Lower lobe of right lung (tissue), 2 donors: ENCODE measurements around the gene MYADML2. TPM values are rescaled to one million over a fixed set of nuclear protein-coding genes. Genes with fewer than 3 reads are reported as not detected.

Source experiments
- ATAC-seq, 2 donors: fragments of 200-7000 bp; cut with Tn5 transposase; one replicate each; pipeline ENCODE4 v1.9.1; 2020 to 2022; ENCODE audit warnings: mild to moderate bottlenecking in 2 of 2, moderate library complexity in 2 of 2
- DNase-seq: peaks from one replicate; pipeline ENCODE4 v3.0.0-alpha.2; 2020
- H3K27ac ChIP-seq: fragments of 200-600 bp; one replicate; pipeline ENCODE4 v1.8.0; 2022
- H3K27me3 ChIP-seq: fragments of 200-600 bp; one replicate; pipeline ENCODE4 v1.8.0; 2022; ENCODE audit warnings: low read depth
- H3K36me3 ChIP-seq: fragments of 200-600 bp; one replicate; pipeline ENCODE4 v1.8.0; 2022; ENCODE audit warnings: mild to moderate bottlenecking
- H3K4me1 ChIP-seq: fragments of 200-600 bp; one replicate; pipeline ENCODE4 v1.8.0; 2022
- H3K4me3 ChIP-seq: fragments of 200-600 bp; one replicate; pipeline ENCODE4 v1.8.0; 2022; ENCODE audit warnings: mild to moderate bottlenecking
- H3K9me3 ChIP-seq: fragments of 200-600 bp; one replicate; pipeline ENCODE4 v1.8.0; 2022
- intact Hi-C: fragments of 100-400 bp; cut with DNase I; formaldehyde crosslinking; loops from one replicate; pipeline ENCODE4 v1.11.0; 2022
- total RNA-seq: library from RNA; stranded (reverse); fragmentation: NEBNext Ultra II Directional; extraction: Animal tissue kit (Norgen Biotek cat#: 25700); gene quantifications from one replicate; pipeline ENCODE4 v1.2.1, GENCODE V29; 2021
- TF ChIP-seq, protein P1 (sequence below): fragments of 200-600 bp; IDR thresholded peaks from one replicate; pipeline ENCODE4 v1.8.0; 2022; ENCODE audit warnings: antibody characterized with exemption, mild to moderate bottlenecking
- donor health status: DM: no; HTN: yes; CAD: no; lungs with severe emphysema.

The MYADML2 gene
- total RNA-seq, 1 donor from 2014 or later = not detected

DNA sequence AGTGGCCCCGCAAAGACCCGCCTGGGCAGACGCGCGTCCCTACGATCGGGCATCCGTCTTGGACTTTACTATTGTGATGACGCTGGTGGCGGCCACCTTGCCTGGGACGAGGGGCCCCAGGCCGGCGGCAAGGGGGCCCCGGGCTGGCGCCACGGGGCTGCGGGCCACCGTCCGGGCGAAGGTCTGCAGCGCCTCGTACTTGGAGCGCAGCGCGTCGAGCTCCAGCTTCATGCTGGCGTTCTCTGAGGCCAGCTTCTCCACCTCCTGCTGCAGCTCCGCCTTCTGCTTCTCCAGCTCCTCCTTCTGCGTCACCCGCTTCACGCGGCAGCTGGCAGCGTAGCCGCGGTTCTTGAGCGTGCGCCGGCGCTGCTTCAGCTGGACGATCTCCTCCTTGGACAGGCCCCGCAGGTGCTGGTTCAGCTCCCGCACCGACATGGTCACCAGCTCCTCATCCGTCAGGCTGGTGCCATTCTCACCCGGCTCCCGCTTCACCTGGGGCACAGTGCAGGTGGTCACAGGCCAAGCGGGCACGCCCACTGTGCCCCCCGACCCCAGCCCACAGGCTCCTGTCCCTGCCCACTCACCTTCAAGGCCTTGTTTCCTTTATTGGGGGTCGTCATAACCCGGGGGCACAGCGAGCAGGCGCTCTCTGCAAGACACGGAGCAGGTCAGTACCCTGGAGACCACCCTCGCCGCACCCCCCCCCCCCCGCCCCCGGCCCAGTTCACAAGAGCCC is 24.3 kb downstream of the MYADML2 start:
- ATAC-seq (no peak), DNase-seq (no peak)
- Histone ChIP-seq H3K27ac (peak overlapping the region; percentile 58), H3K4me3 (peak overlapping the region; percentile 43), H3K27me3 (no peaks in the 10 kb centered on the region), H3K4me1 (peaks cover 65% of the 10 kb centered on the region), H3K36me3 (peaks cover 42% of the 10 kb centered on the region), H3K9me3 (no peaks in the 10 kb centered on the region)
- TF ChIP-seq, protein P1, sequence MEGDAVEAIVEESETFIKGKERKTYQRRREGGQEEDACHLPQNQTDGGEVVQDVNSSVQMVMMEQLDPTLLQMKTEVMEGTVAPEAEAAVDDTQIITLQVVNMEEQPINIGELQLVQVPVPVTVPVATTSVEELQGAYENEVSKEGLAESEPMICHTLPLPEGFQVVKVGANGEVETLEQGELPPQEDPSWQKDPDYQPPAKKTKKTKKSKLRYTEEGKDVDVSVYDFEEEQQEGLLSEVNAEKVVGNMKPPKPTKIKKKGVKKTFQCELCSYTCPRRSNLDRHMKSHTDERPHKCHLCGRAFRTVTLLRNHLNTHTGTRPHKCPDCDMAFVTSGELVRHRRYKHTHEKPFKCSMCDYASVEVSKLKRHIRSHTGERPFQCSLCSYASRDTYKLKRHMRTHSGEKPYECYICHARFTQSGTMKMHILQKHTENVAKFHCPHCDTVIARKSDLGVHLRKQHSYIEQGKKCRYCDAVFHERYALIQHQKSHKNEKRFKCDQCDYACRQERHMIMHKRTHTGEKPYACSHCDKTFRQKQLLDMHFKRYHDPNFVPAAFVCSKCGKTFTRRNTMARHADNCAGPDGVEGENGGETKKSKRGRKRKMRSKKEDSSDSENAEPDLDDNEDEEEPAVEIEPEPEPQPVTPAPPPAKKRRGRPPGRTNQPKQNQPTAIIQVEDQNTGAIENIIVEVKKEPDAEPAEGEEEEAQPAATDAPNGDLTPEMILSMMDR = no peak
- intact Hi-C loops = no loop called here

DNA sequence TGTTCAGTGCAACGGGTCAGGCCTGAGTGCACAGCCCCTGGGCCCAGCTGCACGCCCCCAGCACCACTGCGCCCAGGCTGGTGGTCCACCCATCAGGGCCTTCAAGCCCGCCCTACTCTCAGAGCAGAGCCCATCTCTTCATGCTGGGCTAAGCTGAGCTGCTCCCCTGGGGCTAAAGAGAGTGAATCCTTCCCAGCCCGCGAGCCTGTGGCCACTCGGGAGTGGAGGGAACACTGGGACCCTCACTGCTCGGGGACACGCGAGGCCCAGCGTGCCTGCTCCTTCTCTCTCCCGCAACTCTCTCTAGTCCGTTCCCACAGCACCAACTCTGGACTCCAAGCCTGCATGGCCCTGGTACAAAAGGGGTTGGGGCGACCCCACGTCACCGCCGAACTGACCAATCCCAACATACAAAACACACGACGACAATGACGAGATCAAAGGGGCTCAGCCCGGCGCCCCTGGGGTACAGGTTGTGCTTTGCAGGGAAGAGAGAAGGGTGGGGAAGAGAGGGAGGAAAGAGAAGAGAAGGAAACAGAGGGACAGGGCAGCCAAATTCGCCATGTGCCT is 25.0 kb downstream of the MYADML2 start:
- TF ChIP-seq, protein P1 = no peak
- intact Hi-C loops = no loop called here
- no peak for DNase-seq
- Histone ChIP-seq H3K4me3 (no peak overlapping the region), H3K27me3 (no peaks in the 10 kb centered on the region), H3K4me1 (peaks cover 69% of the 10 kb centered on the region), H3K27ac (no peak overlapping the region), H3K36me3 (peaks cover 42% of the 10 kb centered on the region), H3K9me3 (no peaks in the 10 kb centered on the region)
- no peak for ATAC-seq

DNA sequence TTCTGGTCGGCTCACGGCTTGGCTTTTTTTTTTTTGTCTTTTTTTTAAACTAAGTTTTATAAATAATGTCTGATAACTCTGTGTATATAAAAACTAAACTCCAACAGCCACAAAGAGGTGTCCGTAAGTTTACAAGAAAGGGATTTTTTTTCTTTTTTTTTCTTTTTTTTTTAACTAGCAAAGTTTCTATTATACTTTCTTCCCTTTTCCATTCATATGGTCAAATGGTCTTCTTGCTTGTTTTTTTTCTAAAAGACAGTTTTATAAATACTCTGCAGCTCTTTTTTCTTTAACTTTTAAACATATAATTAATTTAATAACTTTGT is 25.5 kb downstream of the MYADML2 start:
- H3K27ac ChIP-seq = no peak overlapping the region
- ATAC-seq (no peak), DNase-seq (no peak)
- TF ChIP-seq, protein P1 = no peak
- no peaks in the 10 kb centered on the region for H3K27me3 ChIP-seq
- intact Hi-C loops = no loop called here
- peaks cover 74% of the 10 kb centered on the region for H3K4me1 ChIP-seq
- no peak overlapping the region for H3K4me3 ChIP-seq
- peaks cover 42% of the 10 kb centered on the region for H3K36me3 ChIP-seq
- H3K9me3 ChIP-seq = no peaks in the 10 kb centered on the region

DNA sequence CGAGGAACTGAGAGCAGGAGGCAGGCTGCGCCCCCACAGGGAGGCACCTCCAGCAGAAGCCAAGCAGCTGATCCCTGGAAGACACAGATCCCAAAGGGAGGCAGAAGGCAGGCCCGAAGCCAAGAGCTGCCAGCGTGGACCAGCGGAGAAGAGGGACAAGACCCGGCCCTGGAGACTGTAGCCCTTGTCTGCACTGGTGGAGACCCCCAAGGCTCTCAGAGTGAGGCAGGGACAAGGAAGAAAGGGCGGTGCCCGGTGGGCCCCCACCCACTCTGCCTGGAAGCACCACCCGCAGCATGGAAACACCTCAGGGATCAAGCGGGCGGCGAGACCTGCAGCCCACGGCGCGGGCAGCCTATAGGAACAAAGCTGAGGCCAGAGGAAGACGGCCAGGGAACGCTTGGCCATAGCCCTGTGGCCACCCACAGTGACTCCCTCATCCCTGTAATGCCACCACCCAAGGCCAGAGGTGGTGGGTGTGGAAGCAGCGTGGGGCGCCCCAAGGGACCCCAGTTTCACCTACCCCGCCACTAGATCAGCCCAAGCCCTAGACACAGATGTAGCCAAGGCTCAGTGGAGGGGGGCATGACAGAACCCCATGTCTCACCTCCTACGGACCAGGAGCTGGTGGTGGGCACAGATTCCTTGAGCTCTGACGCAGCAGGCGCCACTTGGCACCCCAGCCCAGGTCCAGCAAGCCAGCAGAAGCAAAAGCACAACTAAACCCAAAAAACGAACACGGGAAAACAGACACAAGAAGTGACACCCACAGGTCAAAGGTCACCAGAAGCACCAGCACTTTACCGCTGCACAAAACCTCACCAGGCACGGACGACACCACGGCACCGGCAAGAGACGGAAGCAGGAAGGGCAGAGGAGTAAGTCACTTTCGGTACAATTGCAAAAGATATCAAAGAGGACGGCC is 26.2 kb downstream of the MYADML2 start:
- Histone ChIP-seq H3K27ac (no peak overlapping the region), H3K4me3 (peak overlapping the region; percentile 11), H3K9me3 (no peaks in the 10 kb centered on the region), H3K36me3 (peaks cover 44% of the 10 kb centered on the region), H3K4me1 (peaks cover 75% of the 10 kb centered on the region), H3K27me3 (no peaks in the 10 kb centered on the region)
- DNase-seq (no peak), ATAC-seq (no peak)
- TF ChIP-seq, protein P1 = no peak
- intact Hi-C loops = no loop called here

DNA sequence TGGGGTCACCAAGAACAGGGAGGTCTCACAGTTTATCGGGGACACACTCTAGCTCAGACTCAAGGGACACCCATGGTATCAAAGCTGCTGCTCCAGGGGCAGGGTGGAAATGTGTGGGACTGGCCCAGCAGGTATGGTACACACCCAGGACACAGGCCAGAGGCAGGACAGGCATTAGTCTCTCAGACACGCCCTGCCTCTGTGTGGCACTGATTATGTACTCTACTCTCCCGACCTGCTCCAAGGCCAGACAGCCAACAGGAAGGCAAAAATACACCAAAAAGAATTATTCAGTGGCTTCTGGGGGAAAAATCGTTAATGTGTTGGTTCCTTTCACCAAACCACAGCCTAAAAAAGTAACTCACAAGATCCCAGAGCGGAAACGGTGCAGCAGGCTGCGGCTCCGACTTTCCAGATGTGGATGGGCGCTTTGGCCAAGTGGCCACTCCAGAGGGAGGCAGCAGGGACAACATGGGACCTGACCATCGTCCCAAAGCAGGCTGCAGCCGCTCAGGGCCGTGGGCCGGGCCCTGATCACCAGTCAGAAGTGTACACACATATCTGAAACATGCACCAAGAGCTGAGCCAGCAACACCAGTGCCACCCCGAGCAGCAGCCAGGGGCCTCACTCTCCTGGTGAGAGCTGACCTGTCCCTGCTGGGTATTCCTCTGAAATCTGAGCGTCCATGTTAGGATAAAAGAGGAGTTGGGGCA is 28.0 kb downstream of the MYADML2 start:
- Histone ChIP-seq H3K27me3 (no peaks in the 10 kb centered on the region), H3K9me3 (no peaks in the 10 kb centered on the region), H3K36me3 (peaks cover 63% of the 10 kb centered on the region), H3K4me1 (peaks cover 60% of the 10 kb centered on the region), H3K4me3 (no peak overlapping the region), H3K27ac (no peak overlapping the region)
- DNase-seq (no peak), ATAC-seq (no peak)
- TF ChIP-seq, protein P1 = no peak
- intact Hi-C loops = no loop called here
